Left ventricle myocardium inferior (tissue), 1 donor: Measurements from ENCODE around the gene PQBP1. TPM values are rescaled to one million over a fixed set of nuclear protein-coding genes. Genes with fewer than 3 reads are reported as not detected.

Experiments used
- DNase-seq: peaks from one replicate; pipeline ENCODE4 v3.0.0-alpha.2; 2020
- H3K27ac ChIP-seq: fragments of 200-600 bp; replicated peaks from 2 replicates; pipeline ENCODE4 v1.8.0; 2021
- H3K27me3 ChIP-seq: fragments of 200-600 bp; 2 replicates; pipeline ENCODE4 v1.8.0; 2021; ENCODE audit warnings: low read depth
- H3K36me3 ChIP-seq: fragments of 200-600 bp; 2 replicates; pipeline ENCODE4 v1.8.0; 2021
- H3K4me1 ChIP-seq: fragments of 200-600 bp; 2 replicates; pipeline ENCODE4 v1.8.0; 2021
- H3K4me3 ChIP-seq: fragments of 200-600 bp; 2 replicates; pipeline ENCODE4 v1.8.0; 2021; ENCODE audit warnings: mild to moderate bottlenecking, moderate library complexity
- H3K9me3 ChIP-seq: fragments of 200-600 bp; replicated peaks from 2 replicates; pipeline ENCODE4 v1.8.0; 2021
- intact Hi-C: fragments of 100-400 bp; cut with micrococcal nuclease; formaldehyde crosslinking; loops from one replicate; pipeline ENCODE4 v1.11.0; 2022
- total RNA-seq: library from RNA; stranded (reverse); fragmentation: NEBNext Ultra II Directional; extraction: Animal tissue kit (Norgen Biotek cat#: 25700); gene quantifications from one replicate; pipeline ENCODE4 v1.2.1, GENCODE V29; 2021
- TF ChIP-seq, protein P1 (sequence below): fragments of 200-600 bp; IDR thresholded peaks from 2 replicates; pipeline ENCODE4 v1.8.0; 2021; ENCODE audit warnings: antibody characterized with exemption, mild to moderate bottlenecking, borderline replicate concordance
- donor health status: DM: no; HTN: yes; CAD: no; lungs with severe emphysema.

PQBP1 gene
- total RNA-seq, 1 donor from 2014 or later: 60.3 TPM

DNA sequence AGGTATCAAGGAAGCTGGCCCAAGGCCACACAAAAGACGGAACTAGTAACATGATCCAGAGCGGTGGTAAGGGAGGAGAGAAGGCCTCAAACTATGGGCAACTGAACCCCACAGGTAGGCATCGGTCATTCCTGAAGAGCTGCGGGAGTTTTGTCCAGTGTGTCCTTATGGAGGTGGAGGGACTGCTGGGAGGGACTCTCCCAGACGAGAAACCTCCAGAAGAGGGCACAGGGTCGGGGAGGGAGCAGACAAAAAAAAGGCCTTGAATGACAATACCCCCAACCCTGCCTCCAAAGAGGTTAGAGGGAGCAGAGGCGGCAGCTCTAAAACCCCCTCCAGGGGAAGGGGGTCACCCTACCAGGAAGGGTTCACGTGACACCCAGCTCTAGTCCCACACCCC lies 6.5 kb downstream of the PQBP1 start:
- H3K27ac ChIP-seq: no peak overlapping the region
- no peak overlapping the region for H3K4me3 ChIP-seq
- H3K27me3 ChIP-seq: no peaks in the 10 kb centered on the region
- peaks cover 5% of the 10 kb centered on the region for H3K4me1 ChIP-seq
- H3K9me3 ChIP-seq: no peaks in the 10 kb centered on the region
- H3K36me3 ChIP-seq: peaks cover 34% of the 10 kb centered on the region
- TF ChIP-seq, protein P1, sequence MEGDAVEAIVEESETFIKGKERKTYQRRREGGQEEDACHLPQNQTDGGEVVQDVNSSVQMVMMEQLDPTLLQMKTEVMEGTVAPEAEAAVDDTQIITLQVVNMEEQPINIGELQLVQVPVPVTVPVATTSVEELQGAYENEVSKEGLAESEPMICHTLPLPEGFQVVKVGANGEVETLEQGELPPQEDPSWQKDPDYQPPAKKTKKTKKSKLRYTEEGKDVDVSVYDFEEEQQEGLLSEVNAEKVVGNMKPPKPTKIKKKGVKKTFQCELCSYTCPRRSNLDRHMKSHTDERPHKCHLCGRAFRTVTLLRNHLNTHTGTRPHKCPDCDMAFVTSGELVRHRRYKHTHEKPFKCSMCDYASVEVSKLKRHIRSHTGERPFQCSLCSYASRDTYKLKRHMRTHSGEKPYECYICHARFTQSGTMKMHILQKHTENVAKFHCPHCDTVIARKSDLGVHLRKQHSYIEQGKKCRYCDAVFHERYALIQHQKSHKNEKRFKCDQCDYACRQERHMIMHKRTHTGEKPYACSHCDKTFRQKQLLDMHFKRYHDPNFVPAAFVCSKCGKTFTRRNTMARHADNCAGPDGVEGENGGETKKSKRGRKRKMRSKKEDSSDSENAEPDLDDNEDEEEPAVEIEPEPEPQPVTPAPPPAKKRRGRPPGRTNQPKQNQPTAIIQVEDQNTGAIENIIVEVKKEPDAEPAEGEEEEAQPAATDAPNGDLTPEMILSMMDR: no peak
- no peak for DNase-seq
- intact Hi-C loops: no loop called here

DNA sequence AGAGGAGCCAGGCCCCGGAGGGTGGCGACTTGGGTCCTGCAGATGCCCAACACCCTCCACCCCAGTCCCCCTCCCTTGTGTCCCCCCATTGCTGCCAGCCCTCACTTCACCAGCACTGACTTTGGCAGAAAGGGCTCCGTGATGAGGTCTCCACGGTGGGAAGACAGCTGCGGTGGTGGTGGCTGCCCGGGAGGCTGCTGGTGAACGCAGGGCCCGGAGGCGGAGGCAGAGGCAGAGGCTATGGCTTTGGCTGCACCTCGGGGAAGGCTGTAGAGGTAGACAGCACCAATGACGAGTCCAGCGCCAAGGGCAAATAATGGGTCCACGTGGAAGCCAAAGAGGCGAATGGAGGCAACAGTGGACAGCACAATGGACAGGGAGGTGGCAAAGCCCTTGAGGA lies 6.9 kb downstream of the PQBP1 start:
- H3K27ac ChIP-seq: no peak overlapping the region

DNA sequence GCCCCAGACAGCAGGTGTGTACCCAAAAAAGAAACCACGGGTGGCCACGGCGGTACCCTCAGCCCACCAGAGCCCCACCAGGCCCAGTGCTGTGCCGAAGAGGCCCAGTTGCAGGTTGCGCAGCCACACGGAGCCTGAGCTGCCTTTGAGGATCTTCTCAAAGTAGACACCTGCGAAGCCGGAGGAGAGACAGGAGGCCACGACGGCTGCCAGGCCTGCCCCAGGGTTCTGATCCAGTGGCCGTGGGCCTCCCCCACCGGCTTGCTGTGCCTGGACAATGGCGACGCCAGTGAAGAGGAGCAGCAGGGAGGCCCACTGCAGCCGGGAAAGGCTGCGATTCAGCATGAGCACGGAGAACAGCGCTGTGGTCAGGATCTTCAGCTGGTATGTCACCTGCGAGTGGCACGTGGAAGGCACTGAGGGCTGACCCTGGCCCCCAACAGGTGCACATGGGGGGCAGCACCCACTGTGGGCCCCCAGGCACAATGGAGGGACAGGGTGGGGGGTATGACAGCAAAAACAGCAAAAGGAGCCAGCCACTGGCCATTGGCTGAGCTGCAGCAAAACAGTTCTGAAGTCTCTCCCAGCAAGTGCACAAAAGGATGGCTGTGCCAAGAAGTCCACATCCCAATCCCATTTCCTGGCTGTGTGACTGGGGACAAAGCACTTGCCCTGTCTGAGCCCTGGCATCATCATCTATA lies 7.5 kb downstream of the PQBP1 start:
- TF ChIP-seq, protein P1: no peak
- Histone ChIP-seq H3K4me1 (peaks cover under 1% of the 10 kb centered on the region), H3K4me3 (no peak overlapping the region), H3K9me3 (no peaks in the 10 kb centered on the region), H3K27ac (no peak overlapping the region), H3K36me3 (peaks cover 30% of the 10 kb centered on the region), H3K27me3 (no peaks in the 10 kb centered on the region)
- no peak for DNase-seq
- intact Hi-C loops: no loop called here

More for the DNA sequence above, 6.9 kb downstream of the PQBP1 start:
- TF ChIP-seq, protein P1: no peak
- no peak for DNase-seq
- Histone ChIP-seq H3K36me3 (peaks cover 31% of the 10 kb centered on the region), H3K4me1 (peaks cover under 1% of the 10 kb centered on the region), H3K9me3 (no peaks in the 10 kb centered on the region), H3K4me3 (no peak overlapping the region), H3K27me3 (no peaks in the 10 kb centered on the region)
- intact Hi-C loops: no loop called here

DNA sequence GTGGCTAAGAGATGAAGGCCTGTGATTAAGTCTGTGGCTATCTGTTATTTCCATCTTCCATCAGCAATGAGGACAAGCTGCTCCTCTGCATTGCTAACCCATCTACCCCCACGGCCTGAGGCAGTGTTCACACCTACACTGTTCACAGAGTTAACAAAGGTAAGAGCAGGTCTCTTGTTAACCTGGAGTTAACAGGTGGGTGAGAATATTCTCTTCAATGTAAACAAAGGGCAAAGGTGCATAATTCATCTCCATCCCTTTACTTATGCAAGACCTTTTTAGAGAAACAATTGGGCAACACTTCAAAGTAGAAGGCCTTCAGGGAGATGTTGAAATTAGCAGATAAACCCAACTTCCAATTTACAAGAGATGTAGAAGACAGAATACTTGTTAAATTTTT lies 10.9 kb downstream of the PQBP1 start:
- Histone ChIP-seq H3K27ac (no peak overlapping the region), H3K4me3 (no peak overlapping the region)
- intact Hi-C loops: no loop called here

DNA sequence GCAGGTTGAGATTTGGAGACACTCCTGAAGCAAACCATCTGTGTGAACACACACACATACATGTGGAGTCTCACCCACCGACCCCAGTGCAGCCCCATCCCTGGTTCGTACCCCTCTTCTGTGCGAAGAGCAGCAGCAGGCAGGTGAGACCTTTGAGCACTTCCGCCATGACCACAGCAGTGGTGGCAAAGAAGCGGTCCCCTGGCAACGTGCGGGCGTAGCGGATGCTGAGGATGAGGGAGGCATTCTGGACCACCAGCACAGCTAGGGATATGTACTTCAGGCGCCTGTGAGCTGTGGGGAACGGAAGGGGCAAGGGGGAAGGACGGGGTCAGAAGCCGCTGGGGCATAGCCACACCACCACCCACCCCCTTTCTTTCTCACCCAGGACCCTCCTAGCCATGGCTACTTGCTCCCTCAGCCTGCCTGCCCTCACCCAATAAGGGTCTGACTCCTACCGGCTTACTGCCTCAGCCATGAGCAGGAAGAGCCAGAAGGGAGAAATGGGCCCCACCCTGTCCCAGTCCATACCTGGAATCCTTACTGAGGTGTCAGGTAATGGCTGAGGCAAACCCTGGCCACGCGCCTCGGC lies 12.1 kb downstream of the PQBP1 start:
- H3K27ac ChIP-seq: no peak overlapping the region
- DNase-seq: no peak
- H3K27me3 ChIP-seq: no peaks in the 10 kb centered on the region
- peaks cover 10% of the 10 kb centered on the region for H3K36me3 ChIP-seq
- TF ChIP-seq, protein P1: no peak
- no peaks in the 10 kb centered on the region for H3K9me3 ChIP-seq
- peaks cover 20% of the 10 kb centered on the region for H3K4me1 ChIP-seq
- H3K4me3 ChIP-seq: no peak overlapping the region
- intact Hi-C loops: no loop called here

More for the DNA sequence above, 10.9 kb downstream of the PQBP1 start:
- peaks cover 20% of the 10 kb centered on the region for H3K4me1 ChIP-seq
- no peak for DNase-seq
- TF ChIP-seq, protein P1: no peak
- no peaks in the 10 kb centered on the region for H3K9me3 ChIP-seq
- peaks cover 10% of the 10 kb centered on the region for H3K36me3 ChIP-seq
- H3K27me3 ChIP-seq: no peaks in the 10 kb centered on the region
